H1 (cell line): ENCODE results near the gene LTBR. TPM values are rescaled to one million over a fixed set of nuclear protein-coding genes. Genes with fewer than 3 reads are reported as not detected.

Experiments used
- CTCF ChIA-PET: fragments of 300-600 bp; sonication (Branson Sonifier 250); formaldehyde crosslinking; loops from one replicate; lab custom pipeline; 2021; ENCODE audit not compliant: partially characterized antibody; lab: Charles Lee
- POLR2A ChIA-PET: fragments of 300-600 bp; sonication (Branson Sonifier 250); formaldehyde crosslinking; loops from one replicate; lab custom pipeline; 2021; ENCODE audit warnings: inconsistent platforms; ENCODE audit not compliant: partially characterized antibody; lab: Charles Lee
- DNase-seq, 2 experiments: peaks; one replicate each; pipeline versions ENCODE4 v3.0.0 to v3.0.0-alpha.2; 2010 to 2022; ENCODE audit warnings: low spot score in 2 of 2, low read depth in 1 of 2, mixed read lengths in 1 of 2
- FAIRE-seq: peaks from 2 replicates; lab custom pipeline; 2011; peaks lifted over from hg19 to GRCh38; lab: Jason Lieb, UNC
- H2AFZ ChIP-seq: 2 replicates; pipeline ENCODE4 v1.8.1; 2012; ENCODE audit warnings: low read length, inconsistent platforms
- H2AK5ac ChIP-seq: 2 replicates; pipeline ENCODE4 v1.6.1; 2013; ENCODE audit warnings: low read depth, low read length
- H2BK120ac ChIP-seq: replicated peaks from 2 replicates; pipeline ENCODE3; 2013; ENCODE audit warnings: low read depth, low read length, inconsistent platforms
- H2BK12ac ChIP-seq: 2 replicates; pipeline ENCODE4 v1.6.1; 2013; ENCODE audit warnings: low read depth, low read length
- H2BK15ac ChIP-seq: 2 replicates; pipeline ENCODE4 v1.6.1; 2013; ENCODE audit warnings: low read length
- H2BK20ac ChIP-seq: 2 replicates; pipeline ENCODE4 v1.6.1; 2013; ENCODE audit warnings: low read length
- H2BK5ac ChIP-seq: 2 replicates; pipeline ENCODE4 v1.6.1; 2013; ENCODE audit warnings: low read depth, low read length
- H3K14ac ChIP-seq: 2 replicates; pipeline ENCODE4 v1.6.1; 2013; ENCODE audit warnings: inconsistent platforms; ENCODE audit not compliant: insufficient read length
- H3K18ac ChIP-seq: 2 replicates; pipeline ENCODE4 v1.6.1; 2013; ENCODE audit warnings: low read length; ENCODE audit errors: extremely low read depth
- H3K23ac ChIP-seq: 2 replicates; pipeline ENCODE4 v1.6.1; 2013; ENCODE audit warnings: inconsistent platforms; ENCODE audit not compliant: insufficient read length
- H3K23me2 ChIP-seq: 2 replicates; pipeline ENCODE4 v1.6.1; 2013; ENCODE audit warnings: low read depth, low read length
- H3K27ac ChIP-seq: 2 replicates; pipeline ENCODE4 v1.6.1; 2011; ENCODE audit warnings: low read depth, low read length, inconsistent platforms
- H3K27me3 ChIP-seq, 4 experiments: replicated peaks in 1 of 4; 1 replicate in 1 of 4; 2 replicates in 3 of 4; pipeline versions ENCODE4 v1.6.1 to v1.8.1; 2011 to 2013; ENCODE audit warnings: low read length in 3 of 4, mild to moderate bottlenecking in 3 of 4, inconsistent platforms in 2 of 4, mixed read lengths in 2 of 4, moderate library complexity in 1 of 4; ENCODE audit not compliant: control insufficient read depth in 3 of 4, insufficient read depth in 3 of 4; ENCODE audit errors: extremely low read depth in 1 of 4
- H3K36me3 ChIP-seq, 4 experiments: 2 replicates each; pipeline versions ENCODE4 v1.6.1 to v1.8.1; 2011 to 2013; ENCODE audit warnings: mild to moderate bottlenecking in 4 of 4, low read length in 3 of 4, moderate library complexity in 2 of 4, control low read depth in 1 of 4, inconsistent platforms in 1 of 4; ENCODE audit not compliant: insufficient read depth in 4 of 4, control insufficient read depth in 2 of 4
- H3K4ac ChIP-seq: replicated peaks from 2 replicates; pipeline ENCODE3; 2013; ENCODE audit warnings: low read length, low read depth, mixed read lengths, inconsistent platforms; ENCODE audit not compliant: insufficient read length
- H3K4me1 ChIP-seq, 4 experiments: replicated peaks in 1 of 4; 1 replicate in 1 of 4; 2 replicates in 3 of 4; pipeline versions ENCODE4 v1.6.1 to v1.8.1; 2011 to 2013; ENCODE audit warnings: low read length in 3 of 4, inconsistent platforms in 2 of 4, mixed read lengths in 1 of 4; ENCODE audit not compliant: insufficient read depth in 4 of 4, control insufficient read depth in 3 of 4
- H3K4me2 ChIP-seq, 2 experiments: 2 replicates each; pipeline versions ENCODE4 v1.6.1 to v1.8.1; 2011 to 2013; ENCODE audit warnings: low read depth in 2 of 2, low read length in 2 of 2, control low read depth in 1 of 2, inconsistent platforms in 1 of 2, mild to moderate bottlenecking in 1 of 2; ENCODE audit not compliant: insufficient read depth in 1 of 2
- H3K4me3 ChIP-seq, 4 experiments: fragments of 200-600, 300-600 bp in 1 of 4; sonication (generic), shearing (Covaris generic), sonication (Bioruptor Twin) in 1 of 4; 2 replicates each; pipeline versions ENCODE4 v1.5.1 to v1.8.1; 2011 to 2016; ENCODE audit warnings: low read length in 4 of 4, low read depth in 3 of 4, control low read depth in 2 of 4, inconsistent platforms in 2 of 4, mild to moderate bottlenecking in 2 of 4, mixed read lengths in 1 of 4, moderate library complexity in 1 of 4; ENCODE audit not compliant: insufficient read depth in 2 of 4; ENCODE audit errors: extremely low read depth in 1 of 4
- H3K56ac ChIP-seq: replicated peaks from 2 replicates; pipeline ENCODE3; 2013; ENCODE audit warnings: low read depth, mild to moderate bottlenecking, mixed read lengths, low read length, inconsistent platforms; ENCODE audit not compliant: insufficient read length
- H3K79me1 ChIP-seq: 2 replicates; pipeline ENCODE4 v1.6.1; 2013; ENCODE audit warnings: low read depth, low read length, control low read depth
- H3K79me2 ChIP-seq, 2 experiments: 2 replicates each; pipeline versions ENCODE4 v1.6.1 to v1.8.1; 2012 to 2013; ENCODE audit warnings: low read length in 2 of 2, mild to moderate bottlenecking in 2 of 2, inconsistent platforms in 1 of 2; ENCODE audit not compliant: insufficient read depth in 2 of 2, control insufficient read depth in 1 of 2
- H3K9ac ChIP-seq, 4 experiments: replicated peaks in 1 of 4; 1 replicate in 1 of 4; 2 replicates in 3 of 4; pipeline versions ENCODE4 v1.6.1 to v1.8.1; 2011 to 2013; ENCODE audit warnings: low read depth in 3 of 4, low read length in 3 of 4, control low read depth in 2 of 4, mild to moderate bottlenecking in 2 of 4, moderate library complexity in 2 of 4, inconsistent platforms in 1 of 4; ENCODE audit errors: extremely low read depth in 1 of 4
- H3K9me3 ChIP-seq, 2 experiments: 2 replicates each; pipeline versions ENCODE4 v1.6.1 to v1.8.1; 2012 to 2013; ENCODE audit warnings: mild to moderate bottlenecking in 2 of 2, moderate library complexity in 2 of 2, control low read depth in 1 of 2, inconsistent platforms in 1 of 2, low read depth in 1 of 2, low read length in 1 of 2, mixed read lengths in 1 of 2; ENCODE audit not compliant: insufficient read depth in 2 of 2
- H4K20me1 ChIP-seq, 2 experiments: replicated peaks in 1 of 2; 2 replicates each; pipeline versions ENCODE3 to v1.8.1; 2011 to 2013; ENCODE audit warnings: inconsistent platforms in 2 of 2, low read length in 2 of 2, mild to moderate bottlenecking in 1 of 2; ENCODE audit not compliant: insufficient read depth in 2 of 2, control insufficient read depth in 1 of 2
- H4K5ac ChIP-seq: 2 replicates; pipeline ENCODE4 v1.6.1; 2013; ENCODE audit warnings: low read length, low read depth, mixed read lengths, inconsistent platforms; ENCODE audit not compliant: insufficient read length
- H4K8ac ChIP-seq: 2 replicates; pipeline ENCODE4 v1.8.0; 2013; ENCODE audit warnings: mild to moderate bottlenecking, moderate library complexity, low read length, inconsistent platforms; ENCODE audit not compliant: insufficient read depth; ENCODE audit errors: extremely low read depth
- H4K91ac ChIP-seq: replicated peaks from 2 replicates; pipeline ENCODE3; 2013; ENCODE audit warnings: low read length, mixed read lengths, inconsistent platforms; ENCODE audit not compliant: insufficient read length
- ATF2 ChIP-seq: IDR thresholded peaks from 2 replicates; pipeline ENCODE4 v1.6.1; 2012; ENCODE audit warnings: low read length, inconsistent platforms
- CEBPB ChIP-seq: IDR thresholded peaks from 2 replicates; pipeline ENCODE4 v1.6.1; 2012; ENCODE audit warnings: low read depth, low read length
- CHD1 ChIP-seq: IDR thresholded peaks from 2 replicates; pipeline ENCODE4 v1.6.1; 2012; ENCODE audit warnings: low read depth, low read length, improper control_type of control experiment
- E2F6 ChIP-seq: IDR thresholded peaks from 2 replicates; pipeline ENCODE4 v1.6.1; 2012; ENCODE audit warnings: inconsistent platforms
- FOSL1 ChIP-seq: IDR thresholded peaks from 2 replicates; pipeline ENCODE4 v1.6.1; 2011; ENCODE audit warnings: mild to moderate bottlenecking, low read depth, low read length, moderate library complexity; ENCODE audit not compliant: insufficient read depth
- GTF2F1 ChIP-seq: IDR thresholded peaks from 2 replicates; pipeline ENCODE4 v1.6.1; 2012; ENCODE audit warnings: low read depth, low read length, improper control_type of control experiment, borderline replicate concordance
- NRF1 ChIP-seq: IDR thresholded peaks from 2 replicates; pipeline ENCODE4 v1.6.1; 2011; ENCODE audit warnings: mild to moderate bottlenecking, low read depth, low read length, improper control_type of control experiment
- POLR2A ChIP-seq, 2 experiments: IDR thresholded peaks; 1 replicate in 1 of 2; 2 replicates in 1 of 2; pipeline ENCODE4 v1.6.1; 2011; ENCODE audit warnings: low read depth in 2 of 2, low read length in 2 of 2, mild to moderate bottlenecking in 2 of 2; ENCODE audit errors: control extremely low read depth in 1 of 2
- POU5F1 ChIP-seq: IDR thresholded peaks from 2 replicates; pipeline ENCODE4 v1.6.1; 2011; ENCODE audit warnings: low read depth, mild to moderate bottlenecking, low read length, moderate library complexity
- RNF2 ChIP-seq: fragments of 200-900, 300-1000 bp; sonication (generic); IDR thresholded peaks from 2 replicates; pipeline ENCODE4 v1.7.1; 2016; ENCODE audit warnings: borderline replicate concordance, low read depth, mild to moderate bottlenecking, antibody characterized with exemption, low read length; ENCODE audit not compliant: poor library complexity, severe bottlenecking; ENCODE audit errors: missing control alignments
- TBP ChIP-seq: IDR thresholded peaks from 2 replicates; pipeline ENCODE4 v1.6.1; 2011; ENCODE audit warnings: low read depth, low read length, improper control_type of control experiment
- WGBS, 2 experiments: shearing (Covaris generic) in 1 of 2; methylation state at CpG; one replicate each; pipeline versions ENCODE4 v1.1.6 to v1.1.7; 2013 to 2015; ENCODE audit warnings: low lambda C conversion rate in 2 of 2, mixed read lengths in 2 of 2, inconsistent platforms in 1 of 2, low coverage in 1 of 2, missing lambda C conversion rate in 1 of 2; ENCODE audit not compliant: insufficient replicate concordance in 2 of 2, insufficient coverage in 1 of 2, insufficient read length in 1 of 2; ENCODE audit errors: extremely low coverage in 1 of 2, missing lambda C conversion rate in 1 of 2; 5-methylcytosine and 5-hydroxymethylcytosine counted together
- polyA plus RNA-seq, 7 experiments: library from polyadenylated mRNA; depleted of rRNA in 3 of 7; stranded (reverse) in 5 of 7; unstranded in 2 of 7; fragments of >200 nt in 5 of 7; fragments of 200-250 nt in 2 of 7; gene quantifications; 1 replicate in 5 of 7; 2 replicates in 1 of 7; 4 replicates in 1 of 7; pipeline versions ENCODE4 v1.2.1 to v1.2.3, GENCODE V29; 2011 to 2013; ENCODE audit warnings: missing spikeins in 2 of 7, mixed read lengths in 2 of 7
- total RNA-seq: library from RNA; stranded (reverse); fragmentation: NEBNext Ultra II Directional; extraction: Animal tissue kit (Norgen Biotek cat#: 25700); gene quantifications from 2 replicates; pipeline ENCODE4 v1.2.1, GENCODE V29; 2021

LTBR gene
- total and polyA plus RNA-seq, 2 of the 8 experiments (the other 6 are each of a cell fraction or from before 2014, with no cell fraction given) = 5.1 to 6.3 TPM

GRCh38 chr12:6356374-6356820 lies 27.6 kb upstream of the LTBR start:
- peak overlapping the region; percentile 6; the same call in 1 of the 2 replicates for H2BK20ac ChIP-seq
- peaks cover 2% of the 10 kb centered on the region; the same call in 1 of the 2 replicates for H3K79me1 ChIP-seq
- no peak overlapping the region for H4K91ac ChIP-seq
- CTCF ChIA-PET = interaction anchor here (0.9 to 4.9 kb wide), 16 partner anchors 7 to 193 kb away, joined by 3 to 74 read pairs (median 9); partner anchors contain the start of genes SCNN1A and TNFRSF1A
- FAIRE-seq (no peak), DNase-seq (no peak)
- H3K4me1 ChIP-seq = peaks cover 0 to 9% (median 0%) of the 10 kb centered on the region in 4 experiments; a peak in 4 of 7 replicates
- H2AK5ac ChIP-seq = no peak overlapping the region
- H4K5ac ChIP-seq = no peak overlapping the region
- no peak overlapping the region for H3K9ac ChIP-seq
- no peak overlapping the region for H3K4me2 ChIP-seq
- H3K18ac ChIP-seq = no peak overlapping the region
- H4K8ac ChIP-seq = no peak overlapping the region
- POLR2A ChIA-PET = interaction anchor here (0.9 to 10.6 kb wide), 9 partner anchors 13 to 114 kb away, joined by 3 to 141 read pairs (median 9); partner anchors contain the start of genes SCNN1A, TNFRSF1A and VAMP1
- 77% methylated on average over 5 of the region's 5 CpGs; no CpG with 5 or more reads in 1 of the 2 experiments for WGBS, 2 experiments
- H3K27me3 ChIP-seq = no peaks in the 10 kb centered on the region
- no peak overlapping the region for H3K27ac ChIP-seq
- no peak overlapping the region for H3K56ac ChIP-seq
- no peak overlapping the region for H3K4ac ChIP-seq
- no peak overlapping the region for H2AFZ ChIP-seq
- H3K36me3 ChIP-seq = peaks cover 2 to 49% (median 17%) of the 10 kb centered on the region in 4 experiments
- H2BK120ac ChIP-seq = no peak overlapping the region
- no peak overlapping the region for H3K4me3 ChIP-seq
- no peak overlapping the region for H2BK5ac ChIP-seq
- no peak overlapping the region for H3K23ac ChIP-seq
- H2BK15ac ChIP-seq = no peak overlapping the region
- no peaks in the 10 kb centered on the region for H3K23me2 ChIP-seq
- no peak overlapping the region for H2BK12ac ChIP-seq
- no peaks in the 10 kb centered on the region for H3K79me2 ChIP-seq
- H4K20me1 ChIP-seq = peaks cover 0 to 7% of the 10 kb centered on the region in 2 experiments
- no peak overlapping the region for H3K14ac ChIP-seq
- no peaks in the 10 kb centered on the region for H3K9me3 ChIP-seq
- TF ChIP-seq RNF2 (no peak), E2F6 (no peak), NRF1 (no peak), ATF2 (no peak), CEBPB (no peak), CHD1 (no peak), TBP (no peak), GTF2F1 (no peak), POU5F1 (no peak), POLR2A (IDR thresholded peaks at IDR 0.05; ENCODE audit: control extremely low read depth in 1 of 2, low read depth in 2 of 2, low read length in 2 of 2) (no peak), FOSL1 (no peak)
